ENCODE results near the gene OR2H1.

- no peak for TF ChIP-seq POLR2A (IDR thresholded peaks at IDR 0.05)
- TF ChIP-seq CTCF (IDR thresholded peaks at IDR 0.05): no peak
Measured at GRCh38 chr6:29495571-29495970, 38.6 kb downstream of the OR2H1 start.

Data from adrenal gland (tissue), 5 donors.